IMR-90 (cell line): ENCODE measurements around the gene FNDC3B. TPM values are rescaled to one million over a fixed set of nuclear protein-coding genes. Genes with fewer than 3 reads are reported as not detected.

Experiments used
- ATAC-seq: fragments of 200-7000 bp; cut with Tn5 transposase; 2 replicates; pipeline ENCODE4 v1.9.1; 2020; ENCODE audit warnings: low read depth, mild to moderate bottlenecking, moderate library complexity
- BruUV-seq: library from RNA; stranded (reverse); fragments of 400-500 nt; replicated peaks from 2 replicates; lab custom pipeline; 2021; lab: Mats Ljungman, UMichigan
- CTCF ChIA-PET: fragments of 300-600 bp; formaldehyde crosslinking; extraction: SDS; loops from one replicate; lab custom pipeline; 2021; ENCODE audit warnings: antibody characterized with exemption; lab: Yijun Ruan, JAX
- POLR2A ChIA-PET: fragments of 300-600 bp; sonication (Branson Sonifier 250); formaldehyde crosslinking; loops from one replicate; lab custom pipeline; 2022; ENCODE audit warnings: antibody characterized with exemption; ENCODE audit not compliant: unreplicated experiment; lab: Charles Lee
- DNase-seq: peaks from one replicate; pipeline ENCODE4 v3.0.0; 2013
- H2AFZ ChIP-seq: replicated peaks from 2 replicates; pipeline ENCODE3; 2013; ENCODE audit warnings: low read length, mild to moderate bottlenecking; ENCODE audit not compliant: poor library complexity
- H2AK5ac ChIP-seq: 2 replicates; pipeline ENCODE4 v1.6.1; 2013; ENCODE audit warnings: low read depth, low read length, inconsistent platforms
- H2AK9ac ChIP-seq: replicated peaks from 2 replicates; pipeline ENCODE3; 2013; ENCODE audit warnings: mild to moderate bottlenecking, low read depth, low read length, moderate library complexity; ENCODE audit not compliant: poor library complexity
- H2BK120ac ChIP-seq: 2 replicates; pipeline ENCODE4 v1.6.1; 2013; ENCODE audit warnings: low read depth, low read length, inconsistent platforms
- H2BK15ac ChIP-seq: 3 replicates; pipeline ENCODE4 v1.6.1; 2013; ENCODE audit warnings: low read depth, low read length, inconsistent platforms
- H2BK20ac ChIP-seq: 2 replicates; pipeline ENCODE4 v1.6.1; 2013; ENCODE audit warnings: low read depth, mild to moderate bottlenecking, inconsistent platforms, low read length, moderate library complexity
- H2BK5ac ChIP-seq: 2 replicates; pipeline ENCODE4 v1.6.1; 2013; ENCODE audit warnings: mild to moderate bottlenecking, low read depth, low read length, inconsistent platforms; ENCODE audit not compliant: poor library complexity, severe bottlenecking
- H3K14ac ChIP-seq: replicated peaks from 2 replicates; pipeline ENCODE4 v1.6.1; 2013; ENCODE audit warnings: low read depth, low read length, inconsistent platforms
- H3K18ac ChIP-seq: 2 replicates; pipeline ENCODE4 v1.6.1; 2013; ENCODE audit warnings: low read depth, low read length, control low read depth
- H3K23ac ChIP-seq: 2 replicates; pipeline ENCODE4 v1.6.1; 2013; ENCODE audit warnings: low read depth, low read length, inconsistent platforms
- H3K27ac ChIP-seq: 2 replicates; pipeline ENCODE4 v1.5.1; 2013; ENCODE audit warnings: mild to moderate bottlenecking, control low read depth, low read length; ENCODE audit not compliant: insufficient read depth
- H3K27me3 ChIP-seq: 2 replicates; pipeline ENCODE4 v1.6.1; 2013; ENCODE audit warnings: low read length; ENCODE audit not compliant: control insufficient read depth, insufficient read depth
- H3K36me3 ChIP-seq: 2 replicates; pipeline ENCODE4 v1.6.1; 2013; ENCODE audit warnings: low read length, mixed read lengths; ENCODE audit not compliant: control insufficient read depth, insufficient read depth
- H3K4ac ChIP-seq: 2 replicates; pipeline ENCODE4 v1.6.1; 2013; ENCODE audit warnings: low read depth, low read length, inconsistent platforms
- H3K4me1 ChIP-seq: 2 replicates; pipeline ENCODE4 v1.6.1; 2013; ENCODE audit warnings: low read length, mixed read lengths; ENCODE audit not compliant: control insufficient read depth, insufficient read depth
- H3K4me2 ChIP-seq: 2 replicates; pipeline ENCODE4 v1.6.1; 2013; ENCODE audit warnings: low read depth, mild to moderate bottlenecking, control low read depth, low read length, moderate library complexity
- H3K4me3 ChIP-seq: 2 replicates; pipeline ENCODE4 v1.5.1; 2013; ENCODE audit warnings: low read depth, mild to moderate bottlenecking, control low read depth, low read length, moderate library complexity; ENCODE audit not compliant: insufficient read depth
- H3K56ac ChIP-seq: 2 replicates; pipeline ENCODE4 v1.6.1; 2013; ENCODE audit warnings: low read length, inconsistent platforms; ENCODE audit not compliant: insufficient read depth; ENCODE audit errors: extremely low read depth
- H3K79me1 ChIP-seq, 2 experiments: 2 replicates each; pipeline ENCODE4 v1.6.1; 2013; ENCODE audit warnings: low read length in 2 of 2, inconsistent platforms in 1 of 2, low read depth in 1 of 2
- H3K9ac ChIP-seq: 2 replicates; pipeline ENCODE4 v1.6.1; 2013; ENCODE audit warnings: low read depth, low read length, control low read depth
- H3K9me1 ChIP-seq: 2 replicates; pipeline ENCODE4 v1.6.1; 2013; ENCODE audit warnings: low read length, inconsistent platforms; ENCODE audit not compliant: insufficient read depth
- H3K9me3 ChIP-seq: 2 replicates; pipeline ENCODE4 v1.6.1; 2013; ENCODE audit warnings: low read length; ENCODE audit not compliant: control insufficient read depth, insufficient read depth
- H4K20me1 ChIP-seq: 2 replicates; pipeline ENCODE4 v1.6.1; 2013; ENCODE audit warnings: low read length, inconsistent platforms; ENCODE audit not compliant: insufficient read depth
- H4K5ac ChIP-seq: 2 replicates; pipeline ENCODE4 v1.6.1; 2013; ENCODE audit warnings: mild to moderate bottlenecking, low read depth, low read length, control low read depth
- H4K8ac ChIP-seq, 2 experiments: 2 replicates each; pipeline ENCODE4 v1.6.1; 2013; ENCODE audit warnings: low read depth in 2 of 2, low read length in 2 of 2, control low read depth in 1 of 2, inconsistent platforms in 1 of 2
- H4K91ac ChIP-seq: 2 replicates; pipeline ENCODE4 v1.6.1; 2013; ENCODE audit warnings: low read depth, low read length, inconsistent platforms; ENCODE audit not compliant: insufficient read depth
- BHLHE40 ChIP-seq: fragments of 150-350 bp; IDR thresholded peaks from 2 replicates; pipeline ENCODE4 v1.6.1; 2016; ENCODE audit warnings: mild to moderate bottlenecking, low read depth, low read length
- CEBPB ChIP-seq: IDR thresholded peaks from 2 replicates; pipeline ENCODE4 v1.6.1; 2012; ENCODE audit warnings: low read depth, low read length, improper control_type of control experiment
- WGBS, 2 experiments: methylation state at CpG; one replicate each; pipeline versions ENCODE4 v1.1.5 to v1.1.7; 2013; ENCODE audit warnings: missing lambda C conversion rate in 2 of 2; ENCODE audit not compliant: insufficient read length in 1 of 2; ENCODE audit errors: extremely low coverage in 2 of 2; 5-methylcytosine and 5-hydroxymethylcytosine counted together
- dilution Hi-C: fragments of 300-500 bp; cut with HindIII; formaldehyde crosslinking; loops from one replicate; pipeline ENCODE4 v1.14.3; 2018; ENCODE audit warnings: low sequenced_read_pairs; ENCODE audit not compliant: unreplicated experiment
- in situ Hi-C: fragments of 300-500 bp; cut with MboI; formaldehyde crosslinking; loops from 3 replicates; pipeline ENCODE4 v1.14.3; 2019; ENCODE audit warnings: low sequenced_read_pairs, inconsistent platforms, mixed read lengths
- intact Hi-C: fragments of 100-400 bp; cut with micrococcal nuclease; formaldehyde crosslinking; loops from 2 replicates; pipeline ENCODE4 v1.10.0; 2022
- polyA plus RNA-seq, 3 experiments: library from polyadenylated mRNA; depleted of rRNA; stranded (reverse); fragments of >200 nt; gene quantifications; 2 replicates each; pipeline ENCODE4 v1.2.3, GENCODE V29; 2012; ENCODE audit warnings: low replicate concordance in 1 of 3
- total RNA-seq: library from RNA; depleted of rRNA; stranded (reverse); fragments of >200 nt; gene quantifications from 2 replicates; pipeline ENCODE4 v1.2.3, GENCODE V29; 2012

FNDC3B gene
- total and polyA plus RNA-seq, 2 of the 4 experiments (the other 2 are of a cell fraction), result 23.9 to 150 TPM

- BruUV-seq, result no TSS peak
- ChIA-PET CTCF (no interaction called here), POLR2A (no interaction called here)
- DNase-seq (peak; percentile 70), ATAC-seq (no peak)
- H4K8ac ChIP-seq, result no peak overlapping the region
- peaks cover 43% of the 10 kb centered on the region for H4K20me1 ChIP-seq
- peaks cover 41% of the 10 kb centered on the region for H3K9me1 ChIP-seq
- H3K56ac ChIP-seq, result no peak overlapping the region
- TF ChIP-seq CEBPB, result peak; percentile 30; the same call in 1 of the 2 replicates
- TF ChIP-seq BHLHE40, result no peak
- no peaks in the 10 kb centered on the region for H3K9me3 ChIP-seq
- H2BK20ac ChIP-seq, result no peak overlapping the region
- H3K23ac ChIP-seq, result no peak overlapping the region
- H3K27me3 ChIP-seq, result no peaks in the 10 kb centered on the region
- intact Hi-C loops, result no loop called here
- peaks cover 22% of the 10 kb centered on the region for H3K4me1 ChIP-seq
- H3K79me1 ChIP-seq, result peaks cover 56 to 93% of the 10 kb centered on the region in 2 experiments
- H3K14ac ChIP-seq, result no peak overlapping the region
- no peak overlapping the region for H2BK5ac ChIP-seq
- H3K36me3 ChIP-seq, result peaks cover 35% of the 10 kb centered on the region
- no peak overlapping the region for H3K9ac ChIP-seq
- H3K18ac ChIP-seq, result no peak overlapping the region
- H3K27ac ChIP-seq, result no peak overlapping the region
- H3K4me3 ChIP-seq, result no peak overlapping the region
- H2BK15ac ChIP-seq, result no peak overlapping the region; the same call in 2 of the 3 replicates
- H2AK5ac ChIP-seq, result no peak overlapping the region
- H2AK9ac ChIP-seq, result no peak overlapping the region
- H4K5ac ChIP-seq, result no peak overlapping the region
- WGBS, 2 experiments, result no CpG with 5 or more reads among the region's 4 CpGs
- no peak overlapping the region for H4K91ac ChIP-seq
- H3K4ac ChIP-seq, result no peak overlapping the region
- H2BK120ac ChIP-seq, result peak overlapping the region; percentile 47; the same call in 1 of the 2 replicates
- dilution Hi-C loops, result no loop called here
- in situ Hi-C loops, result no loop called here
- H3K4me2 ChIP-seq, result peak overlapping the region; percentile 14; the same call in 1 of the 2 replicates
- H2AFZ ChIP-seq, result no peak overlapping the region
Observed at GRCh38 chr3:172285844-172286243, 246.5 kb downstream of the FNDC3B start.
